Subcutaneous adipose tissue (tissue), 4 donors: ENCODE measurements around the gene SLC25A15. TPM values are rescaled to one million over a fixed set of nuclear protein-coding genes. Genes with fewer than 3 reads are reported as not detected.

Experiments used
- total RNA-seq, 4 donors: library from RNA; depleted of rRNA; stranded (reverse); fragments of >200 nt; gene quantifications; one replicate each; pipeline ENCODE4 v1.1.0, GENCODE V29; 2016
- TF ChIP-seq, protein P1 (sequence below): fragments of 450-650 bp; IDR thresholded peaks from one replicate; pipeline ENCODE4 v1.5.1; 2016; ENCODE audit warnings: low read depth, mild to moderate bottlenecking, control low read depth, antibody characterized with exemption, moderate library complexity

The SLC25A15 gene
- total RNA-seq, 4 donors from 2014 or later = 4.6 to 11.1 (median 6.0) TPM

GRCh38 chr13:40764587-40765403 lies 24.6 kb upstream of the SLC25A15 start:
- TF ChIP-seq, protein P1, sequence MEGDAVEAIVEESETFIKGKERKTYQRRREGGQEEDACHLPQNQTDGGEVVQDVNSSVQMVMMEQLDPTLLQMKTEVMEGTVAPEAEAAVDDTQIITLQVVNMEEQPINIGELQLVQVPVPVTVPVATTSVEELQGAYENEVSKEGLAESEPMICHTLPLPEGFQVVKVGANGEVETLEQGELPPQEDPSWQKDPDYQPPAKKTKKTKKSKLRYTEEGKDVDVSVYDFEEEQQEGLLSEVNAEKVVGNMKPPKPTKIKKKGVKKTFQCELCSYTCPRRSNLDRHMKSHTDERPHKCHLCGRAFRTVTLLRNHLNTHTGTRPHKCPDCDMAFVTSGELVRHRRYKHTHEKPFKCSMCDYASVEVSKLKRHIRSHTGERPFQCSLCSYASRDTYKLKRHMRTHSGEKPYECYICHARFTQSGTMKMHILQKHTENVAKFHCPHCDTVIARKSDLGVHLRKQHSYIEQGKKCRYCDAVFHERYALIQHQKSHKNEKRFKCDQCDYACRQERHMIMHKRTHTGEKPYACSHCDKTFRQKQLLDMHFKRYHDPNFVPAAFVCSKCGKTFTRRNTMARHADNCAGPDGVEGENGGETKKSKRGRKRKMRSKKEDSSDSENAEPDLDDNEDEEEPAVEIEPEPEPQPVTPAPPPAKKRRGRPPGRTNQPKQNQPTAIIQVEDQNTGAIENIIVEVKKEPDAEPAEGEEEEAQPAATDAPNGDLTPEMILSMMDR = no peak

- TF ChIP-seq, protein P1 = no peak
Observed at GRCh38 chr13:40765602-40766001, 23.8 kb upstream of the SLC25A15 start.

- TF ChIP-seq, protein P1 = no peak
Observed at GRCh38 chr13:40769970-40770369, 19.4 kb upstream of the SLC25A15 start.

DNA sequence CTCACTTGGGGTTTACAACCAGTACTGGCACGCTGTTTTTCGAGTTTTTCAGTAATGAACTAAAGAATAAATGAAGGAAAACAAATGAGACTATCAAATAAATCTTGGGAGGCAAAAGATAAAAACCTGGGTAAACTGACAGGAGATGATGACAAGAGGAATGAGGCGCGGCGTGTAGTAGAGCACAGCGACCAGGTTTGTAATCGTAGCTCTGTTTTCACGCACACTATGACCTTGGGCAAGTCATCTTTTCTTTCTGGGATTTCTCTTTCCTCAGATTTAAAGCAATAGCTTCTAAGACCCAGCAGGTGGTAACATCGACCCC lies 18.8 kb upstream of the SLC25A15 start:
- TF ChIP-seq, protein P1 = no peak

- TF ChIP-seq, protein P1 = no peak
Observed at GRCh38 chr13:40770934-40771618, 18.3 kb upstream of the SLC25A15 start, which contains the start of gene MRPS31. Gene MRPS31, minus strand, starts transcription at chr13:40771190. Its CDS starts 54 bp downstream, at chr13:40771136.

GRCh38 chr13:40772765-40773473 lies 16.5 kb upstream of the SLC25A15 start:
- TF ChIP-seq, protein P1 = no peak

DNA sequence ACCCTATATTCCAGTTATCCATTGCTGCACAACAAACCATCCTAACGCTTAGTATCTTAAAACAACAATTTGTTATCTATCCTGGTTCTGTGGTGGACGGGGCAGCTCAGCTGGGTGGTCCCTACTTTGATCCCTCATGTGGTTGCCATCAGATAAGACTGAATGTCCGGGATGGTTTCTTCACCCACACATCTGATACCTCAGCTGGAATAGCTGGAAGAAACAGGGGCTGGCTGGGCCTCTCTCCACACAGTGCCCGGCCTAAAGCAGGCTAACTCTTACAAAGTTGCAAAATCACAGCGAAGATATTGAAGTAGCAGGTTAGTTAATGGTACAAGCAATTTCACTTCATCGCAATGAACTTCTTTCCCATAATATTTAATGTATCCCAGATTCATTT lies 14.7 kb upstream of the SLC25A15 start:
- TF ChIP-seq, protein P1 = no peak
